ENCODE data around the gene IFNL2. TPM values are rescaled to one million over a fixed set of nuclear protein-coding genes. Genes with fewer than 3 reads are reported as not detected.
"Not testable (repeated sequence)": the region's sequence is repeated elsewhere in the genome, so short reads cannot be mapped to it uniquely, and the experiment has no call there.

Gene IFNL2
- total RNA-seq: not detected in 2 replicates

DNA sequence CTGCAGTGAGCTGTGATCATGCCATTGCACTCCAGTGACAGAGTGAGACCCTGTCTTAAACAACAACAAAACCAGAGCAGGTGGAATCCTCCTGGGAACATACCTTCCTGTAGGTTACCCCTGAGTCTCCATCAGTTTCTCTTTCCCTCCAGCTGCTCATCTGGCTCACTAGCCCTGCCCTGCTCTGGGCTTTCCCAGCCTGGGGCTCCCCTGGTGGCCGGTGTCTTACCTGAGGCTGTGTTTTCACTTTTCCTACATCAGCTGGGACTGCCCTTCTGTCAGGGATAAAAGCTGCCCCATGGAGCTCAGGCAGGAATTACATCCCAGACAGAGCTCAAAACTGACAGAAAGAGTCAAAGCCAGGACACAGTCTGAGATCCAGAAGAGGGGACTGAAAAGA lies at the start of gene IFNL2:
TSS of gene IFNL2 (plus strand) at position 312 of the 400 bp plus-strand sequence. CDS start 173 bp downstream, outside the sequence.
- CTCF ChIA-PET; H3K27ac Mint-ChIP-seq; ATAC-seq (ENCODE audit: low read depth): not testable (repeated sequence)

DNA sequence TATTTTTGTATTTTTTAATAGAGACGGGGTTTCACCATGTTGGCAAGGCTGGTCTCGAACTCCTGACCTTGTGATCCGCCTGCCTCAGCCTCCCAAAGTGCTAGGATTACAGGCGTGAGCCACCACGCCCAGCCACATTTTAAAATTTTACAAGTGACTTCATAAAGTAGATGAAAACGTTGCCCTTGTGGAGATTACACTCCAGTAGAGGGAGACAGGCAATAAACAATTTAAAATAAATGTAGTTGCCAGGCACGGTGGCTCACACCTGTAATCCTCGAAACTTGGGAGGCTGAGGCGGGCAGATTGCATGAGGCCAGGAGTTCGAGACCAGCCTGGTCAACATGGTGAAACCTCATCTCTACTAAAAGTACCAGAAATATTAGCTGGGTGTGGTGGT lies 49.1 kb upstream of the IFNL2 start:
- intact Hi-C loops (cut with micrococcal nuclease); POLR2A ChIA-PET; H3K9me3 Mint-ChIP-seq; DNase-seq; CTCF ChIA-PET; ATAC-seq (ENCODE audit: low read depth); H3K27ac Mint-ChIP-seq; H3K36me3 Mint-ChIP-seq (ENCODE audit: low read depth); H3K4me1 Mint-ChIP-seq; H3K4me3 Mint-ChIP-seq: not testable (repeated sequence)
- H3K27me3 Mint-ChIP-seq: peaks cover 30% of the 10 kb centered on the region

More for the DNA sequence above, at the start of gene IFNL2:
- H3K4me1 Mint-ChIP-seq; intact Hi-C loops (cut with micrococcal nuclease); H3K9me3 Mint-ChIP-seq; DNase-seq; POLR2A ChIA-PET; H3K36me3 Mint-ChIP-seq (ENCODE audit: low read depth); H3K4me3 Mint-ChIP-seq: not testable (repeated sequence)
- peaks cover 33% of the 10 kb centered on the region for H3K27me3 Mint-ChIP-seq

DNA sequence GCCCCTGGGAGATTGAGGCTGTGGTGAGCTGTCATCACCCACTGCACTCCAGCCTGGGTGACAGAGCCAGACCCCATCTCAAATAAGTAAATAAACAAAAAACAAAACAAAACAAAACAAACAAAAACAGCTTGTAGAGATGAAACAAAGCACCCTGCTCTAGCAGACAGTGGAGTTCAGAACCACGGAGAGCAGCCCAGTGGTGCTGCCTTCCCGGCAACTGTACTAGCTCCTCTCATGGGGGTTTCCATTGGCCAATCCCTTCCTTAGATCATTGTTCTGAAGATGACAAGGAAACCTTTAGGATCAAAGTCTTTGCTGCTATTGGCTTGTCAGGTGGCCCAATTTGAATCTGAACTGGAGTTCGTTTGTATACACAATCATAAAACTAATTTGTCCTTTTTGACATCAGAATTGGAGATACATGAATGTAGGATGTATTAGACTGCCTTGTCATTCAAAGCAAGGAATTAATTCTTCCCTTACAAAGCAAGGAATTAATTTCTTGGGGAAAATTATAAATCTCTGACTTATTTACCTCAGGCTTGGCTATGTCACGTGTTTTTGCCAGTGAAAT lies 44.4 kb upstream of the IFNL2 start:
- Mint-ChIP-seq H3K36me3 (ENCODE audit: low read depth) (no peaks in the 10 kb centered on the region), H3K4me1 (no peaks in the 10 kb centered on the region), H3K9me3 (no peaks in the 10 kb centered on the region), H3K4me3 (no peak overlapping the region), H3K27me3 (peaks cover 37% of the 10 kb centered on the region), H3K27ac (no peak overlapping the region)
- intact Hi-C loops (cut with micrococcal nuclease): no loop called here
- ATAC-seq (ENCODE audit: low read depth): no peak
- ChIA-PET POLR2A (no interaction called here), CTCF (no interaction called here)
- TF ChIP-seq, protein P1, sequence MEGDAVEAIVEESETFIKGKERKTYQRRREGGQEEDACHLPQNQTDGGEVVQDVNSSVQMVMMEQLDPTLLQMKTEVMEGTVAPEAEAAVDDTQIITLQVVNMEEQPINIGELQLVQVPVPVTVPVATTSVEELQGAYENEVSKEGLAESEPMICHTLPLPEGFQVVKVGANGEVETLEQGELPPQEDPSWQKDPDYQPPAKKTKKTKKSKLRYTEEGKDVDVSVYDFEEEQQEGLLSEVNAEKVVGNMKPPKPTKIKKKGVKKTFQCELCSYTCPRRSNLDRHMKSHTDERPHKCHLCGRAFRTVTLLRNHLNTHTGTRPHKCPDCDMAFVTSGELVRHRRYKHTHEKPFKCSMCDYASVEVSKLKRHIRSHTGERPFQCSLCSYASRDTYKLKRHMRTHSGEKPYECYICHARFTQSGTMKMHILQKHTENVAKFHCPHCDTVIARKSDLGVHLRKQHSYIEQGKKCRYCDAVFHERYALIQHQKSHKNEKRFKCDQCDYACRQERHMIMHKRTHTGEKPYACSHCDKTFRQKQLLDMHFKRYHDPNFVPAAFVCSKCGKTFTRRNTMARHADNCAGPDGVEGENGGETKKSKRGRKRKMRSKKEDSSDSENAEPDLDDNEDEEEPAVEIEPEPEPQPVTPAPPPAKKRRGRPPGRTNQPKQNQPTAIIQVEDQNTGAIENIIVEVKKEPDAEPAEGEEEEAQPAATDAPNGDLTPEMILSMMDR (IDR thresholded peaks at IDR 0.05): no peak
- DNase-seq: no peak

DNA sequence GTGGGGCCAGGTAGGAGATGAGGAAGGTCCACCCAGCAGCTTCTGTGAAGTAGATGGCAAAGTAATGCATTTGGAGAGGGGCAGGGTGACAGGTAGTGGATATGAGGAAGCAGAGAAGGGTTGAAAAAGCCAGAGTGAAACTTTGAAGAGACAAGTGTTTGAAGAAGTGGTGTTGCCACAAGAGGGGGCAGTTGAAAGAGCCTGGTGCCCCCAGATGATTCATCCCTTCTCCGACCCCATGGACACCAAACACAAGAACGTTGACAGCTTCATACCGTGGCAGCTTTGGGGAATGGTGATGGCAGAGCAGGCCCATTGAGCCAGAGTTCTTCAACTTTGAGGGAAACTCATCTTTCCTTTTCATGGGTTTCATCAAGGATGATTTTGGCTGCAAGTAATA lies 43.3 kb upstream of the IFNL2 start:
- ChIA-PET CTCF (no interaction called here), POLR2A (no interaction called here)
- TF ChIP-seq, protein P1 (IDR thresholded peaks at IDR 0.05): no peak
- Mint-ChIP-seq H3K9me3 (no peaks in the 10 kb centered on the region), H3K27ac (no peak overlapping the region), H3K27me3 (peaks cover 33% of the 10 kb centered on the region), H3K4me1 (no peaks in the 10 kb centered on the region), H3K36me3 (ENCODE audit: low read depth) (no peaks in the 10 kb centered on the region), H3K4me3 (no peak overlapping the region)
- ATAC-seq (ENCODE audit: low read depth) (no peak), DNase-seq (no peak)
- intact Hi-C loops (cut with micrococcal nuclease): no loop called here

DNA sequence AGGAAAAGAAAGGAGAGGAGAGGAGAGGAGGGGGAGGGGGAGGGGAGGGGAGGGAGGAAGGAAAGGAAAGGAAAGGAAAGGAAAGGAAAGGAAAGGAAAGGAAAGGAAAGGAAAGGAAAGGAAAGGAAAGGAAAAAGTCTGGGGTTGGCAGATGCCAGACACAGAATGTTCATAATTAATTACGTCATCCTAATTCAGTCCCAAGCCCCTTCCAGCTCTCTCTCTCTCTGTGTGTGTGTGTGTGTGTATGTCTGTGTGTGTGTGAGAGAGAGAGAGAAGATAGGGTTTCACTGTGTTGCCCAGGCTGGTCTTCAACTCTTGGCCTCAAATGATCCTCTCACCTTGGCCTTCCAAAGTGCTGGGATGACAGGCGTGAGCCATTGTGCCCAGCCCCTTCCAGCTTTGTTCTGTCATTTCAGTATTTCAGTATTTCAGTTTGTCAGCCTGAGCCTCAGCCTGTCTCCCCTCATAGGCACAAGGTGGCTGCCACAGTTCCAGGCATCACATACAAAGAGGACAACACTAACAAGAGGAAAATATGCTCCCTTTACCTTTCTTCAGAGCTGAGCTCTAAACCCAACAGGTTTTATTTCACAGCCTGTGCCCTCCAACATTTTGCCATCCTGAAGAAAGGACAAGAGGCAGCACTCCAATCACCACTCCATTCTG lies 38.0 kb upstream of the IFNL2 start:
- Mint-ChIP-seq H3K9me3 (peaks cover 3% of the 10 kb centered on the region), H3K27ac (no peak overlapping the region), H3K36me3 (ENCODE audit: low read depth) (no peaks in the 10 kb centered on the region), H3K27me3 (peaks cover 8% of the 10 kb centered on the region), H3K4me1 (no peaks in the 10 kb centered on the region), H3K4me3 (no peak overlapping the region)
- ChIA-PET POLR2A (no interaction called here), CTCF (no interaction called here)
- intact Hi-C loops (cut with micrococcal nuclease): no loop called here
- no peak for DNase-seq
- ATAC-seq (ENCODE audit: low read depth): no peak
- TF ChIP-seq, protein P1 (IDR thresholded peaks at IDR 0.05): no peak

DNA sequence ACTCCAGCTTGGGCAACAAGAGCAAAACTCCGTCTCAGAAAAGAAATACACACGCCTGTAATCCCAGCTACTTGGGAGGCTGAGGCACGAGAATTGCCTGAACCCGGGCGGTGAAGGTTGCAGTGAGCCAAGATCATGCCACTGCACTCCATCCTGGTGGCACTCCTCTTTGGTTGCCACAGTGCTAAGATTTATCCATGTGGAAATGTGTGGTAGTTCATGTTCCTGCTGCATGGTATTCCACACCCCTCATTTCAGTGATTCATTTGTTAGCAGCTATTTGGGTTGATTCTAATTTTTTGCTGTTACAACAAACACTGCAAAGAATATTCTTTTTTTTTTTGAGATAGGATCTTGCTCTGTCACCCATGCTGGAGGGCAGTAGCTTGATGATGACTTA lies 35.5 kb upstream of the IFNL2 start:
- no peak overlapping the region for H3K4me3 Mint-ChIP-seq
- ChIA-PET CTCF (no interaction called here), POLR2A (no interaction called here)
- DNase-seq (no peak), ATAC-seq (ENCODE audit: low read depth) (no peak)
- TF ChIP-seq, protein P1 (IDR thresholded peaks at IDR 0.05): no peak
- peaks cover 3% of the 10 kb centered on the region for H3K4me1 Mint-ChIP-seq
- no peak overlapping the region for H3K27ac Mint-ChIP-seq
- no peaks in the 10 kb centered on the region for H3K36me3 Mint-ChIP-seq (ENCODE audit: low read depth)
- intact Hi-C loops (cut with micrococcal nuclease): no loop called here
- peaks cover 3% of the 10 kb centered on the region for H3K27me3 Mint-ChIP-seq
- peaks cover 3% of the 10 kb centered on the region for H3K9me3 Mint-ChIP-seq
